Spinal cord (tissue), 9 donors: ENCODE measurements around the gene LOC128125822.

ENCODE experiments used
- DNase-seq, 6 donors: peaks; one replicate each; pipeline versions ENCODE4 v3.0.0 to v3.0.0-alpha.2; 2013 to 2015; ENCODE audit warnings: low spot score in 6 of 6, low read depth in 4 of 6
- H3K27ac ChIP-seq: one replicate; pipeline ENCODE4 v1.5.1; 2013; ENCODE audit warnings: low read depth, low read length, control low read depth
- H3K27me3 ChIP-seq: one replicate; pipeline ENCODE4 v1.6.1; 2013; ENCODE audit warnings: low read length; ENCODE audit not compliant: control insufficient read depth, insufficient read depth
- H3K36me3 ChIP-seq: one replicate; pipeline ENCODE4 v1.6.1; 2013; ENCODE audit warnings: low read length; ENCODE audit not compliant: control insufficient read depth, insufficient read depth
- H3K4me1 ChIP-seq: one replicate; pipeline ENCODE4 v1.6.1; 2013; ENCODE audit warnings: low read length; ENCODE audit not compliant: control insufficient read depth, insufficient read depth
- H3K4me3 ChIP-seq: one replicate; pipeline ENCODE4 v1.5.1; 2013; ENCODE audit warnings: low read depth, low read length, control low read depth
- H3K9me3 ChIP-seq: one replicate; pipeline ENCODE4 v1.6.1; 2013; ENCODE audit warnings: low read length; ENCODE audit not compliant: control insufficient read depth, insufficient read depth
- WGBS: methylation state at CpG from one replicate; pipeline ENCODE4 v1.1.5; 2013; ENCODE audit warnings: missing lambda C conversion rate; ENCODE audit not compliant: insufficient coverage; 5-methylcytosine and 5-hydroxymethylcytosine counted together
- donor health status: healthy.

Gene LOC128125822

DNA sequence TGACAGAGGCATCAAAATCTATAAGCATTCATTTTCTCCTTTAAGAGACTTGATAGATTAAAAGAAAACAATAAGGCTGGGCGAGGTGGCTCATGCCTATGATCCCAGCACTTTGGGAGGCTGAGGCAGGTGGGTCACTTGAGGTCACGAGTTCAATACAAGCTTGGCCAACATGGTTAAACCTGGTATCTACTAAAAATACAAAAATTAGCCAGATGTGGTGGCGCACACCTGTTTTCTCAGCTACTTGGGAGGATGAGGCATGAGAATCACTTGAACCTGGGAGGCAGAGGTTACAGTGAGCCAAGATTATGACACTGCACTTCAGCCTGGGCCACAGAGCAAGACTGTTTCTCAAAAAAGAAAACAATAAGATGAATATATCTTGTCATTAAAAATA lies 39.3 kb upstream of the LOC128125822 start:
- no peak for DNase-seq
- Histone ChIP-seq H3K36me3 (no peaks in the 10 kb centered on the region), H3K4me3 (no peak overlapping the region), H3K9me3 (no peaks in the 10 kb centered on the region), H3K4me1 (no peaks in the 10 kb centered on the region), H3K27me3 (no peaks in the 10 kb centered on the region), H3K27ac (no peak overlapping the region)
- WGBS = no CpG with 5 or more reads among the region's 3 CpGs

DNA sequence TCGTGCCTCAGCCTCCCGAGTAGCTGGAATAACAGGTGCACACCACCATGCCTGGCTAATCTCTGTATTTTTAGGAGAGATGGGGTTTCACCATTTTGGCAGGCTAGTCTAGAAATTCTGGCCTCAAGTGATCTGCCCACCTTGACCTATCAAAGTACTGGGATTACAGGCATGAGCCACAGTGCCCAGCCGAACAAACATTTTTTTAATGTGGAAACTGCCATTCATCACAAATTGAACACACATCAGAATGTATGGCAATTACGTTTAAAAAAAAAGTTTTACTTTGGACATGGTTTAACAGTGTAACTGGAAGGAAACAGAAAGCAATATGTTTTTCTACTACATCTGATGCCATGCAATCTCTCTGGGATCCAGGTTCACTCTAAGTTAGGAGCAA lies 38.3 kb upstream of the LOC128125822 start:
- Histone ChIP-seq H3K4me1 (no peaks in the 10 kb centered on the region), H3K4me3 (no peak overlapping the region), H3K9me3 (no peaks in the 10 kb centered on the region), H3K36me3 (no peaks in the 10 kb centered on the region), H3K27ac (no peak overlapping the region), H3K27me3 (no peaks in the 10 kb centered on the region)
- DNase-seq = no peak
- WGBS = no CpG with 5 or more reads among the region's 4 CpGs

DNA sequence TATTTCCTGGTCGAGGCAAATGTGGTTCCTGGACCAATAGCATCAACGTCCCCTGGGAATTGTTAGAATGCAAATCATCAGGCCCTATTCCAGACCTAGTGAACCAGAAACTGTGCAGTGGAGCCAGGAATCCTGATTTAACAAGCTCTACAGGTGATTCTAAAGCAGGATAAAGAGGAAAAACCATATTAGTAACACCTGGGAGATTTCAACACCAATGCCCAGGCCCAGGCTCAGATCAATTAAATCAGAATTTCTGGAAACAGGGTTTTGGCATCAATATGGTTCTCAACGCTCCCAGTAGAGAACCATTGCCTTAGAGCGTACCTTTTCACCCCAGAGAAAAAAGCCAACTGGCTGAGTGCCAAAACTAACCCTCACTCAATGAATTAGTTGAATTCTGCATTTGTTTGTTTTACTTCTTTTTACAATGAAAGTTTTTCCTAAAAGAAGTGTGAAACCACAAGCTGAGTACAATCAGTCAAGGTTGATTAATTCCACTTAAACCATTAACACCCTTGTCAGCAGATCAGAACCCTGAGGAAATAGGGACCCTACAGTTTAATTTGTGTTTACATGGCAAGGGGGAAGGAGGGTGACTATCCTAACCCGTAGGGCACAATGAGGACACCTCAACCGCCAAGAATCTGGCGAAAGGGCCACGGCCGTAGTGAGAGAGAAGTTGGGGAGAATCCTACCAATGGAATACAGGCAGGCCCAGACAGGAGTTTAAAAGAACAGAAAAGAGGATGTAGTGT lies 34.9 kb upstream of the LOC128125822 start:
- Histone ChIP-seq H3K4me1 (no peaks in the 10 kb centered on the region), H3K27ac (no peak overlapping the region), H3K36me3 (no peaks in the 10 kb centered on the region), H3K4me3 (no peak overlapping the region), H3K27me3 (no peaks in the 10 kb centered on the region), H3K9me3 (no peaks in the 10 kb centered on the region)
- WGBS = 31% methylated on average over 6 of the region's 9 CpGs
- DNase-seq = no peak

DNA sequence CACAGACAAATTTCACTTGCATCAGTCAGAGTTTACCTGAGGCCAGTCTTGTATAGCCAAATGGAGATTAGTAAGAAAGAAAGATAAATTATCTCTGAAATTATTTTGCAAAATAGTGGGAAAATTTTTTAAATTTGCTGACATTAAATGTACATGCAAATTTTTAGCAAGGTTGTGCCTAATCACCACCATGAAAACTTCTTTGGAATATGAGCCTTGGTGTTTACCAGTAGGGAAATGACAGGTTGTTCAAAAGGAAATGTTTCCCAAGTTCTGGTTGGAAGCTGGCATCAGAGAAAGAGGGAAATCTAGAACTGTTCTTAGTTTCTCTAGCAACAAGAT lies 34.4 kb upstream of the LOC128125822 start:
- no peak overlapping the region for H3K27ac ChIP-seq
- H3K4me1 ChIP-seq = no peaks in the 10 kb centered on the region
- H3K36me3 ChIP-seq = no peaks in the 10 kb centered on the region
- no peak for DNase-seq
- H3K9me3 ChIP-seq = no peaks in the 10 kb centered on the region
- no peaks in the 10 kb centered on the region for H3K27me3 ChIP-seq
- no peak overlapping the region for H3K4me3 ChIP-seq

DNA sequence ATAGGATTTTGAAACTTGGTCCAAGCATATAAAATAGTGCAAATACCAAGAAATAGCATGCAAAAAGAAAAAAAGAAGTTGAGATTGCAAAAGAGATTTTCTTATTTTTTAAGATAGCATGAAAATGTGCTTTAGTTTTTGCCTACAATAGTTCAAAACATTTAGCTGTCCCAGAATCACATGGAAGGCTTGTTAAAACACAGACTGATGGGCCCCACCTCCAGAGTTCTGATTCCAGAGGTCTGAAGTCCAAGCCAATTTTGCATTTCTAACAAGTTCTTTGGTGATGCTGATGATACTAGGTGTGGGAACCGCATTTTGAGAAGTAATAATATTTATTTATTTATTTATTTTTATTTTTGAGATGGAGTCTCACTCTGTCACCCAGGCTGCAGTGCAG lies 33.7 kb upstream of the LOC128125822 start:
- H3K9me3 ChIP-seq = no peaks in the 10 kb centered on the region
- no peak for DNase-seq
- no peaks in the 10 kb centered on the region for H3K27me3 ChIP-seq
- H3K4me1 ChIP-seq = no peaks in the 10 kb centered on the region
- H3K4me3 ChIP-seq = no peak overlapping the region
- no peaks in the 10 kb centered on the region for H3K36me3 ChIP-seq
- H3K27ac ChIP-seq = no peak overlapping the region
- WGBS = no CpG with 5 or more reads among the region's 1 CpG

DNA sequence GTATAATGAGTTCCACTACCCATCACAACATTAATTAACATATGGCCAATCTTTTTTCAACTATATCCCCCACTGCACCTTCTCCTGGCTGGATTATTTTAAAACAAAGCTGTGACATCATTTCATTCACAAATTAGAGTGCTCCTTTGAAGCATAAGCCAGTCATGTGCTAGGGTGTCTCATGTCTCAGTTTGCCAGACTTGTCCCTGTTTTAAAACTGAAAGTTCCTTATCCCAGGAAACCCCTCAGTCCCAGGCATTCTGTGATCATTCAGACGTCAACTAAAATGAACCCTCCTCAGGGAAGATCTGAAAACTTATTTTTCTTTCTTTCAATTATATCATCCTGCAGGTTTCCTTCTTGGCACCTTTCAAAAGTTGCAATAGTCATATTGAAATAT lies 29.3 kb upstream of the LOC128125822 start:
- no peaks in the 10 kb centered on the region for H3K36me3 ChIP-seq
- H3K27ac ChIP-seq = no peak overlapping the region
- no CpG with 5 or more reads among the region's 1 CpG for WGBS
- no peaks in the 10 kb centered on the region for H3K9me3 ChIP-seq
- H3K4me1 ChIP-seq = no peaks in the 10 kb centered on the region
- H3K4me3 ChIP-seq = no peak overlapping the region
- DNase-seq = no peak
- H3K27me3 ChIP-seq = no peaks in the 10 kb centered on the region

DNA sequence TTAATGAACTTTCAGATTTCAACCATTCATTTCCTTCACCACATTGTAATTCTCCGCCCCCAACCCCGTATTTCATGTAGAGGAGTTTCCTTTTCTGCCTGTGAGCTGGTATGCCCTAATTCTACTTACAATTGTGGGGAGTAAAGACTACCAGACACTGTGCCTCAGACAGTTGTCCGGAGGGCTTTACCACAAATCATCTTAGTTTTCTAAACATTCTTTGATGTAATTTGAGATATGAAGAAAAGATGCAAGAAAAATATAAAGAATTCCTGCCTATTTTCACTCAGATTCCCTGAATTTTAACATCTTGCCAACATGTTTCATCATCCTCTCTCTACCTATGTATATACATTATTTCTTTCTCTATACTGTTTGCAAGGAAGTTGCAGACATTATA lies 28.3 kb upstream of the LOC128125822 start:
- H3K27me3 ChIP-seq = no peaks in the 10 kb centered on the region
- no peaks in the 10 kb centered on the region for H3K9me3 ChIP-seq
- no peak overlapping the region for H3K27ac ChIP-seq
- no CpG with 5 or more reads among the region's 3 CpGs for WGBS
- H3K4me3 ChIP-seq = no peak overlapping the region
- DNase-seq = no peak
- no peaks in the 10 kb centered on the region for H3K36me3 ChIP-seq
- no peaks in the 10 kb centered on the region for H3K4me1 ChIP-seq

DNA sequence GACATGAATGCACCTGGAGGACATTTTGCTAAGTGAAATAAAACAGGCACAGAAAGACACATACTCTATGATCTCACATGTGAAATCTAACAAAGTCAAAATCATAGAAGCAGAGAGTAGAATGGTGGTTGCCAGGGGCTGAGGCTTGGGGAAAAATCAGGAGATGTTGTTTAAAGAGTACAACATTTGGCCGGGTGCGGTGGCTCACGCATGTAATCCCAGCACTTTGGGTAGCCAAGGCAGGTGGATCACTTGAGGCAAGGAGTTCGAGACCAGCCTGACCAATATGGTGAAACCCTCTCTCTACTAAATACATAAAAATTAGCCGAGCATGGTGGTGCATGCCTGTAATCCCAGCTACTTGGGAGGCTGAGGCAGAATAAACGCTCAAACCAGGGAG lies 26.0 kb upstream of the LOC128125822 start:
- WGBS = 96% methylated on average over 6 of the region's 6 CpGs
- H3K4me3 ChIP-seq = no peak overlapping the region
- H3K4me1 ChIP-seq = no peaks in the 10 kb centered on the region
- no peaks in the 10 kb centered on the region for H3K27me3 ChIP-seq
- DNase-seq = no peak
- no peak overlapping the region for H3K27ac ChIP-seq
- H3K9me3 ChIP-seq = no peaks in the 10 kb centered on the region
- H3K36me3 ChIP-seq = no peaks in the 10 kb centered on the region

DNA sequence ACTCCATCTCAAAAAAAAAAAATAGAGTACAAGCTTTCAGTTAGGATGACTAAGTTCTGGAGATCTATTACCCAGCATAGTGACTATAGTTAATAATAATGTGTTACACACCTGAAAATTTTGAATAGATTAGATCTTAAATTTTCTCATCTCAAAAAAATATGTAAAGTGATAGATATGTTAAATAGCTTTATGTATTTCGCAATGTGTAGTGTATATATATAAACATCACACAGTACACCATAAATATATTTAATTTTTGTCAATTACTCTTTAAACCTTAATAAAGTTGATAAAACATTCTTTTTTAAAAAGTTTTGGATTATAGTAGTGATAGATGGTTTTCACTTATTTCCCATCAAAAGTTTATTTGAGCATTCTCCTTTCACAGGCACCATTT lies 25.6 kb upstream of the LOC128125822 start:
- Histone ChIP-seq H3K4me1 (no peaks in the 10 kb centered on the region), H3K4me3 (no peak overlapping the region), H3K36me3 (no peaks in the 10 kb centered on the region), H3K27me3 (no peaks in the 10 kb centered on the region), H3K27ac (no peak overlapping the region), H3K9me3 (no peaks in the 10 kb centered on the region)
- WGBS = no CpG with 5 or more reads among the region's 1 CpG
- DNase-seq = no peak

DNA sequence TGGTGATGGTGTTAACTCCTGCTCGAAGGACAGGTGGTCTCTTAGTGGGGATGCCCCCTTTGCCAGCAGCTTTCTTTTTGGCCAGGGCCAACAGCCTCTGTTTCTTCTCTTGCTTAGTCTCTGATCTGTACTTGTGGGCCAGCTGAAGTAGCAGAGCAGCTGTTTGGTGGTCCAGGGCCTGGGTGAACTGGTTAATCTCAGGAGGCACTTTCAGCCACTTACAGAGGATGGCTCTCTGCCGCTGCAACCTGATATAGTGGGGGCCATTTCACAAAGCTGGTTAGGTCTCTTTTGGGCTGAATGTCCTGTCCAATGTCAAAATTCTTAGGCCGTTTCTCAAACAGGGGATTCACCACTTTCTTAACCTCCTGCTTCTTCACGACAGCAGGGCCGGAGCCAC lies 23.2 kb upstream of the LOC128125822 start:
- Histone ChIP-seq H3K4me1 (no peaks in the 10 kb centered on the region), H3K27me3 (no peaks in the 10 kb centered on the region), H3K36me3 (no peaks in the 10 kb centered on the region), H3K4me3 (no peak overlapping the region), H3K9me3 (no peaks in the 10 kb centered on the region), H3K27ac (no peak overlapping the region)
- 95% methylated on average over 2 of the region's 5 CpGs for WGBS
- no peak for DNase-seq
